ENCODE data around the gene WDR33. TPM values are rescaled to one million over a fixed set of nuclear protein-coding genes. Genes with fewer than 3 reads are reported as not detected.
A peak's percentile ranks its signal among the peaks of the same experiment; 100 is the strongest.

Gene WDR33
- total and polyA plus RNA-seq, 2 of the 13 experiments (the other 11 are each of a cell fraction or from before 2014, with no cell fraction given) = 54.9 to 78.2 TPM

DNA sequence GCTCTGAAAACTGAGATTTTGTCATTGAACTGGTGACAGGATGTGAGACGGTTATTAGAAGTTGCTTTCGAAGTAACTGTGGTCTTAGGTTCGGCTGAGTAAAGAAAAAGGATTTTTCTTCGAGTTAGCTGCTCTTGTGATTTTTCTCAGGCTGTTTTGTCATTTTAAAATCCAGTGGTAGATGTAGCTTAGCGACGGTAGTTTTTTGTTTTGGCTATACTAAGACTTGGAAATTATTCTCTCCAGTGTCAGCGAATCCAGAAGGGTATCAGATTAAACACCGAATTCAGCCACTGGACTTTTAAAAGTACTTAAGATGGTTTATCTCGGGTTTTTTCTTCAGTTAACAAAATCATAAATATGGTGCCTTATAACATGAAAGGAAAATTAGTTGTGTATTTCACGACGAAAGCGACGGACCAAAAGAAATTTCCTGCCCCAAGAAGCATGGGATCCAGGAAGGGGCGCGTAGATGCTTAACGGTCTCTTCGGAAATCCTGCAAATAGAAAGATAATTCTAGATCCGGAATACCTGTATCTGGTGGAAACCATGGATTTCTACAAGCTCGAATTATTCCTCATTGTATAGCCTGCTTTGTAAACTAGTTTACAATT is 108.5 kb downstream of the WDR33 start (continued):
- TF ChIP-seq, protein P1, sequence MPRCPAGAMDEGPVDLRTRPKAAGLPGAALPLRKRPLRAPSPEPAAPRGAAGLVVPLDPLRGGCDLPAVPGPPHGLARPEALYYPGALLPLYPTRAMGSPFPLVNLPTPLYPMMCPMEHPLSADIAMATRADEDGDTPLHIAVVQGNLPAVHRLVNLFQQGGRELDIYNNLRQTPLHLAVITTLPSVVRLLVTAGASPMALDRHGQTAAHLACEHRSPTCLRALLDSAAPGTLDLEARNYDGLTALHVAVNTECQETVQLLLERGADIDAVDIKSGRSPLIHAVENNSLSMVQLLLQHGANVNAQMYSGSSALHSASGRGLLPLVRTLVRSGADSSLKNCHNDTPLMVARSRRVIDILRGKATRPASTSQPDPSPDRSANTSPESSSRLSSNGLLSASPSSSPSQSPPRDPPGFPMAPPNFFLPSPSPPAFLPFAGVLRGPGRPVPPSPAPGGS (CRISPR knock-in tag; IDR thresholded peaks at IDR 0.05) = no peak
- TF ChIP-seq RFXANK (CRISPR knock-in tag; IDR thresholded peaks at IDR 0.05) (no peak), SUZ12 (IDR thresholded peaks at IDR 0.05; ENCODE audit: low read depth, low read length) (no peak), ZSCAN29 (CRISPR knock-in tag; conservative IDR thresholded peaks at IDR 0.05) (0 out of 2 replicates have a peak, but pooled peaks have one; percentile 58), ARHGAP35 (CRISPR knock-in tag; IDR thresholded peaks at IDR 0.05; ENCODE audit: borderline replicate concordance) (no peak), SSRP1 (CRISPR knock-in tag; IDR thresholded peaks at IDR 0.05) (no peak; the same call in 1 of the 2 replicates), ZNF816 (CRISPR knock-in tag; IDR thresholded peaks at IDR 0.05; ENCODE audit: borderline replicate concordance) (peak; percentile 71; the same call in 1 of the 2 replicates), MXI1 (IDR thresholded peaks at IDR 0.05; ENCODE audit: borderline replicate concordance, low read depth, low read length) (no peak), ZNF501 (CRISPR knock-in tag; IDR thresholded peaks at IDR 0.05) (no peak), MIER2 (CRISPR knock-in tag; IDR thresholded peaks at IDR 0.05) (no peak), DNMT3B (CRISPR knock-in tag; conservative IDR thresholded peaks at IDR 0.05) (no peak), NRL (CRISPR knock-in tag; IDR thresholded peaks at IDR 0.05; ENCODE audit: borderline replicate concordance) (no peak), ZNF777 (CRISPR knock-in tag; IDR thresholded peaks at IDR 0.05) (no peak), ZBTB7B (CRISPR knock-in tag; IDR thresholded peaks at IDR 0.05) (no peak; the same call in 1 of the 2 replicates), HOXD1 (CRISPR knock-in tag; IDR thresholded peaks at IDR 0.05) (no peak), MYC (CRISPR knock-in tag; IDR thresholded peaks at IDR 0.05; ENCODE audit: borderline replicate concordance) (no peak)
- TF ChIP-seq, protein P2, sequence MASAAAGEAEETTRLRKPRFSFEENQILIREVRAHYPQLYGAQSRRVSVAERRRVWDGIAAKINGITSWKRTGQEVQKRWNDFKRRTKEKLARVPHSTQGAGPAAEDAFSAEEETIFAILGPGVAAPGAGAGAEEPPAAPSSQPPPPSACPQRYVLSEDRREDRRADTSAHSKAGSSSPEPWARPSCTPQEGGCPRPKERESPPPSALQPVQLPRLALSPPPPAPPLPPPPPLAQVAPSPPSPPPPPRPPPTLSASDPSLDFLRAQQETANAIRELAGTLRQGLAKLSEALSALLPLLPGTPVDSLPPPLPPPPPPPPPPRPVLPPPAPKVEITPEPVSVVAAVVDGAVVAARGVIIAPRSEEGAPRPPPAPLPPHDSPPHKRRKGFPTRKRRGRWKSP (CRISPR knock-in tag; IDR thresholded peaks at IDR 0.05) = no peak
- TF ChIP-seq, protein P3, sequence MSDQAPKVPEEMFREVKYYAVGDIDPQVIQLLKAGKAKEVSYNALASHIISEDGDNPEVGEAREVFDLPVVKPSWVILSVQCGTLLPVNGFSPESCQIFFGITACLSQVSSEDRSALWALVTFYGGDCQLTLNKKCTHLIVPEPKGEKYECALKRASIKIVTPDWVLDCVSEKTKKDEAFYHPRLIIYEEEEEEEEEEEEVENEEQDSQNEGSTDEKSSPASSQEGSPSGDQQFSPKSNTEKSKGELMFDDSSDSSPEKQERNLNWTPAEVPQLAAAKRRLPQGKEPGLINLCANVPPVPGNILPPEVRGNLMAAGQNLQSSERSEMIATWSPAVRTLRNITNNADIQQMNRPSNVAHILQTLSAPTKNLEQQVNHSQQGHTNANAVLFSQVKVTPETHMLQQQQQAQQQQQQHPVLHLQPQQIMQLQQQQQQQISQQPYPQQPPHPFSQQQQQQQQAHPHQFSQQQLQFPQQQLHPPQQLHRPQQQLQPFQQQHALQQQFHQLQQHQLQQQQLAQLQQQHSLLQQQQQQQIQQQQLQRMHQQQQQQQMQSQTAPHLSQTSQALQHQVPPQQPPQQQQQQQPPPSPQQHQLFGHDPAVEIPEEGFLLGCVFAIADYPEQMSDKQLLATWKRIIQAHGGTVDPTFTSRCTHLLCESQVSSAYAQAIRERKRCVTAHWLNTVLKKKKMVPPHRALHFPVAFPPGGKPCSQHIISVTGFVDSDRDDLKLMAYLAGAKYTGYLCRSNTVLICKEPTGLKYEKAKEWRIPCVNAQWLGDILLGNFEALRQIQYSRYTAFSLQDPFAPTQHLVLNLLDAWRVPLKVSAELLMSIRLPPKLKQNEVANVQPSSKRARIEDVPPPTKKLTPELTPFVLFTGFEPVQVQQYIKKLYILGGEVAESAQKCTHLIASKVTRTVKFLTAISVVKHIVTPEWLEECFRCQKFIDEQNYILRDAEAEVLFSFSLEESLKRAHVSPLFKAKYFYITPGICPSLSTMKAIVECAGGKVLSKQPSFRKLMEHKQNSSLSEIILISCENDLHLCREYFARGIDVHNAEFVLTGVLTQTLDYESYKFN (CRISPR knock-in tag; conservative IDR thresholded peaks at IDR 0.05) = peak; percentile 31; the same call in 1 of the 2 replicates
- TF ChIP-seq, protein P4, sequence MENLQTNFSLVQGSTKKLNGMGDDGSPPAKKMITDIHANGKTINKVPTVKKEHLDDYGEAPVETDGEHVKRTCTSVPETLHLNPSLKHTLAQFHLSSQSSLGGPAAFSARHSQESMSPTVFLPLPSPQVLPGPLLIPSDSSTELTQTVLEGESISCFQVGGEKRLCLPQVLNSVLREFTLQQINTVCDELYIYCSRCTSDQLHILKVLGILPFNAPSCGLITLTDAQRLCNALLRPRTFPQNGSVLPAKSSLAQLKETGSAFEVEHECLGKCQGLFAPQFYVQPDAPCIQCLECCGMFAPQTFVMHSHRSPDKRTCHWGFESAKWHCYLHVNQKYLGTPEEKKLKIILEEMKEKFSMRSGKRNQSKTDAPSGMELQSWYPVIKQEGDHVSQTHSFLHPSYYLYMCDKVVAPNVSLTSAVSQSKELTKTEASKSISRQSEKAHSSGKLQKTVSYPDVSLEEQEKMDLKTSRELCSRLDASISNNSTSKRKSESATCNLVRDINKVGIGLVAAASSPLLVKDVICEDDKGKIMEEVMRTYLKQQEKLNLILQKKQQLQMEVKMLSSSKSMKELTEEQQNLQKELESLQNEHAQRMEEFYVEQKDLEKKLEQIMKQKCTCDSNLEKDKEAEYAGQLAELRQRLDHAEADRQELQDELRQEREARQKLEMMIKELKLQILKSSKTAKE (CRISPR knock-in tag; IDR thresholded peaks at IDR 0.05; ENCODE audit: borderline replicate concordance) = no peak
